Daoy (cell line): Measurements from ENCODE around the gene FRMD7. TPM values are rescaled to one million over a fixed set of nuclear protein-coding genes. Genes with fewer than 3 reads are reported as not detected.
"Not testable (repeated sequence)": the region's sequence is repeated elsewhere in the genome, so short reads cannot be mapped to it uniquely, and the experiment has no call there.

ENCODE experiments used
- DNase-seq: peaks from one replicate; pipeline ENCODE4 v3.0.0-alpha.2; 2015; ENCODE audit warnings: low read depth
- total RNA-seq: library from RNA; depleted of rRNA; stranded (reverse); fragments of >200 nt; shearing (Covaris generic); gene quantifications from 2 replicates; pipeline ENCODE4 v1.2.3, GENCODE V29; 2014; rRNA removed

The FRMD7 gene, protein sequence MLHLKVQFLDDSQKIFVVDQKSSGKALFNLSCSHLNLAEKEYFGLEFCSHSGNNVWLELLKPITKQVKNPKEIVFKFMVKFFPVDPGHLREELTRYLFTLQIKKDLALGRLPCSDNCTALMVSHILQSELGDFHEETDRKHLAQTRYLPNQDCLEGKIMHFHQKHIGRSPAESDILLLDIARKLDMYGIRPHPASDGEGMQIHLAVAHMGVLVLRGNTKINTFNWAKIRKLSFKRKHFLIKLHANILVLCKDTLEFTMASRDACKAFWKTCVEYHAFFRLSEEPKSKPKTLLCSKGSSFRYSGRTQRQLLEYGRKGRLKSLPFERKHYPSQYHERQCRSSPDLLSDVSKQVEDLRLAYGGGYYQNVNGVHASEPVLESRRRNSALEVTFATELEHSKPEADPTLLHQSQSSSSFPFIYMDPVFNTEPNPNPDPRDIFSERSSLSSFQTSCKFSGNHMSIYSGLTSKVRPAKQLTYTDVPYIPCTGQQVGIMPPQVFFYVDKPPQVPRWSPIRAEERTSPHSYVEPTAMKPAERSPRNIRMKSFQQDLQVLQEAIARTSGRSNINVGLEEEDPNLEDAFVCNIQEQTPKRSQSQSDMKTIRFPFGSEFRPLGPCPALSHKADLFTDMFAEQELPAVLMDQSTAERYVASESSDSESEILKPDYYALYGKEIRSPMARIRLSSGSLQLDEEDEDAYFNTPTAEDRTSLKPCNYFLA
- total RNA-seq, result not detected in 2 replicates

DNA sequence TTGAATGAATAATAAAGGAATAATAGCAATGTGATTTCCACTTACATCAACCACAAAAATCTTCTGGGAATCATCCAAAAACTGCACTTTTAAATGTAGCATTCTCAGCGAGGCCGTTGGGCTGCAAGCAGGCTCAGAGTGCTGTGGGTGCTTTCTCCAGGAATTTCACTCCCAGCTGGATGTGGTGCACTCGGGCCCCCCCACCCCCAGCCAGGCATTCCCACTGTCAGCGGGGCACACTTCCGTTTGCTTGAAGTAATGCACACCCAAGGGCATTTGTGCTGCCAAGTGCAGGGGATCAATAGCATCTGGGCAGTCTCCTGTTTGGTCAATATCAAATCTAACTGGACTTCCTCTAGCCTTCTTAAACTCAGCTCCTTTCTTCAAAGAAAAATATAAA is at the start of gene FRMD7:
Gene FRMD7, minus strand, starts transcription at position 278 of the 400 bp plus-strand sequence. Its CDS starts 176 bp downstream, at position 102.
- no peak for DNase-seq

GRCh38 chrX:132173647-132174046 is 45.8 kb upstream of the FRMD7 start:
- DNase-seq, result no peak

- no peak for DNase-seq
Measured at GRCh38 chrX:132171881-132172280, 44.1 kb upstream of the FRMD7 start.

DNA sequence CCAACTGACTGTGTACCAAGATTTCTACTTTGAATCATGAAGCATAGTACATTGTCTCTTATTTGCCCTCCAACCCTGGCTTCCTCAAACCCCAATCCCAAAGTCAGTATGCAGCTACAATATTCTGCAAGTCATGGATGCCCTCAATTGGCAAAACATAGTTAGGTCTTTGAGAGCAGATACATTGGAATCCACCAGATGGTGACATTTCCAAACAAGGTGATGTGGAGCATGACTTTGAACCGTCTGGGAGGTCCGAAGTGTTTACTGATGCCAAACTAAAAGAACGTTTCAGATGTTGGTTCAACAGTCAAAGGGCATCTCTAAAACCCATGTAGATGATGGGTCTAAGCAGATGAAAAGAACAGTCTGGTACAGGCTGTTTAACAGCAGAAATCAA is 43.7 kb upstream of the FRMD7 start:
- DNase-seq, result no peak

- DNase-seq, result no peak
Measured at GRCh38 chrX:132169554-132169953, 41.7 kb upstream of the FRMD7 start.

- DNase-seq, result no peak
Measured at GRCh38 chrX:132165651-132166050, 37.8 kb upstream of the FRMD7 start.

DNA sequence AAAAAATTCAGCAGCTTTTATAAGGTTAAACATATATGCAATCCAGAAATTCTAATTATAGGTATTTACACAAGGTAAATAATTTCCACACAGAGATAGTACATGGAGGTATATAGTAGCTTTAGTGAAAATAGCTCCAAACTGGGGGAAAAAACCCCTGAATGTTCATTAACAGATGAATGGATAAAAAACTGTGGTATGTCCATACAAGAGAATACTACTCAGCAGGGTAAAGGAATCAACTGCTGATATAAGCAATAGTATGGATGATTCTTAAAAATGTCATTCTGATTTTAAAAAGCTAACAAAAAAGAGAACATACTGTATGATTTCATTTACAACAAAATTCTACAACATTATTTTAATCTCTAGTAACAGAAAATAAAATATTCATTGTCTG is 37.2 kb upstream of the FRMD7 start:
- DNase-seq, result no peak

- DNase-seq, result not testable (repeated sequence)
Measured at GRCh38 chrX:132163094-132163493, 35.3 kb upstream of the FRMD7 start.

- DNase-seq, result no peak
Measured at GRCh38 chrX:132153166-132153565, 25.3 kb upstream of the FRMD7 start.

DNA sequence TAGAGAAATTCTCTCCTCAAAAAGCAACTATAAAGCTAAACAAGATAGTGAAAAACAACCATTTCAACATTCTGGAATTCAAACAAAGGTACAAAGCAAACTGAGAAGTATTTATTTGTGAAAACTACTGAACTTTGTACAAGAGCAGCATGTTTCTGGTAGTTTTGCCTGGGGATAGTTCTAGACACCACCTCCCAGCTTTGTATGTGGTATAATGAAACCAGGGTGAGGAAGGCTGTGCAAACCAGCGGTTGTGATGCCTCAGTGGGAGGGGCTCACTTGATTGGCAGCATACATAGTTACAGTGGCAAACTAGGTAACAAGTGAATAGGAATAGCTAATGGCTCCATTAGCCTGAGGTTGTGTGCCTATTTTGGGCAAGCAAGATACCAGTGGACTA is 18.6 kb upstream of the FRMD7 start:
- no peak for DNase-seq

DNA sequence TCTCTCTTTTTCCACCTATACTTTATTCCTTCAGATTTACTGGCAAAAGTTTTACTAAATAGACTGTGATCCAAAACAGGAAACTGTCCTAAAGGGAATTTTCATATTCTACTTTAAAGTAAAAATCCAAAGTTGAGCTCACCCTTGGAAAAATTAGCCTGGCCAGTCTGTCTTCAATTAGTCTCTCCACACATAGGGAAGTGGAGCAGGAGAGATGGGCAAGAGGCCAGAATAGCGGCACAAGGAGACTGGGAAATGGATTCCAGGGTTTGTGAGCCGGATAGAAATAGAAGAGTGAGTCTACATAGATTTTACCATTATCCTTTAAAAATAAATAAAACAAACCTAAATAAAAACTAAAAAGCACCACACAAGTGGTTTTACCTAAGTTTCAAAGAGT is 16.2 kb upstream of the FRMD7 start:
- no peak for DNase-seq

DNA sequence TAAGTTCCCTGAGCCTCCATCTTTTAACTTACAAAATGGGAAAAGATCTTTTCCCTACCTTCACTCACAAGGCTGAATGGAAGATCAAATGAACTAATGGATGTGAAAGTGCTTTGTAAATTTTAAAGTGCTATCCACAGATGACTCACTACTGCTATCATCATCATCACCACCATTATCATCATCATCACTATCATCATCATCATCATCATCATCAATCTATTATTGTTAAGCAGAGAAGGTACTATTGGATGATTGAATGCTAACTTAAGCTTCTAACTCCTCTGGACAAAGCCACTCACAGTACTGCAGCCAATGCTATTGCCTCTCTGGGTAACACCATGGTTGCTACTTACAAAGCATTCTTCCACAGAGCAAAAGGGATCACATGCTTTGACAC is 1.9 kb downstream of the FRMD7 start:
- DNase-seq, result no peak

DNA sequence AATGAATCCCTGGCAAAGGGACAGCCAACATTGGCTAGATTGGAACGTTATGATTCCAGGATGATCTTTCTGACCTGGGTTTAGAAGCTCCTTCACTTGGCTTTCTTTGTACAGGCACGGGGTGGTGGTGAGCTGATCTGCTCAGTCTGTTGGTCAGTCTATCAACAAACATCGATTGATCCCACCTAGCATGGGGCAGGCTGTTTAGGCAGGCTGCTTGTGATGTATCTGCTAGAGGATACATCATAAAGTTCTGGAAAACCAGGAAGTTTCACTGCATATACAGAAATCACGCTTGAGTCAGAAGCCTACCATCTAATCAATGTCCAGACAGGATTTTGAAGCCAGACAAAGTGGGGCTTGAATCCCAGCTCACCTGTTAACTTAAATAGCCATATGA is 6.9 kb downstream of the FRMD7 start:
- DNase-seq, result no peak

DNA sequence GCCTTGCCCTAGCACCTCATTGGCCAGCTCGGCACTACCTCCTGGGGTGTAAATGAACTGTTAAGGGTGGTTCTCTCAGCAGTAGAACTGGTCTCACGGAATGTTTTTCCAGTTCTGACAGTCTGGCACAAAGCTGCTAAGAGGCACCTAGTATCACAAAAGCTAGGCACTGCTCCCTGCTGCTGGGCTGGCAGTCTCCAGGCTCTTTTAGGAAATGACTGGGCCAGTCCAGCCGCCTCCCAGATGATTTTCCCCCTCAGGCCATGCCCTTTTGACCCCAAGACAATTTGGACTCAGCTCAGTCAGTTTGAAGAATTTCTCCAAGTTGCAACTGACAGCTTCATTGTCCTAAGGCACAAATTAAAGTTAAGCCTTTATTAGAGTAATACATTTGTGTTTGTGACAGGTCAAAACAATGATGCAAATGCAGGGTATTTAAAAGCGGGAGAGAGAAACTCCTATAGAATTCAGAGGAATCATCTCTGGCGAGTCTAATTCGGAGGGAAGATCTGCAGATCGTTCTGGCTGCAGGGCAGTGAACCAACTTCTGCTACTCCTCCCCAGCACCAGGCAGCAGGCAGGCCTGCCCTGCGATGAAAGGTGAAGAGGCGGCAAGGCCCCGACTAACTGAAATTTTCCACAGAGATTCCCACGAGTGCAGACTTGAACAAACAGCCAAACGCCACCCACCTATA is 7.9 kb downstream of the FRMD7 start:
- DNase-seq, result no peak

GRCh38 chrX:132119283-132119682 is 8.5 kb downstream of the FRMD7 start:
- DNase-seq, result no peak

GRCh38 chrX:132118358-132118757 is 9.5 kb downstream of the FRMD7 start:
- DNase-seq, result no peak

GRCh38 chrX:132115792-132116191 is 12.0 kb downstream of the FRMD7 start:
- DNase-seq, result no peak

DNA sequence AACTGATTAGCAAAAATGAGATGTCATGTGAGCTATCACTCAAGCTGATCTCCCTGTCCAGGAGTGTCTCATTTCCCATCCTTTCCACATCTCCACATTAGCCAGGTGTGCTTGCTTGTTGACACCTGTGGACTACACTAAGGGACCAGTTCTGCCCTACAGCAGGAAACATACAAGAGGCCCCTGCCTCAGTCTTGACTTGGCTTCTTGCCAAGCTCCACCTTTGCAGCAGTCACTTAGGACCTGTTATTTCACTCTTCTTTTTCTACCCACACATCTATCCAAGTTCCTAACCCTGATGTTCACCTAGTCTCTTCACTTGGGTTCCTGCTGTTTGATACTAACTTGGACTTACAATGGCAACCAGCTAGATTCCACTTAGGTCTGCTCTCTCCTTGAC is 13.2 kb downstream of the FRMD7 start:
- no peak for DNase-seq

DNA sequence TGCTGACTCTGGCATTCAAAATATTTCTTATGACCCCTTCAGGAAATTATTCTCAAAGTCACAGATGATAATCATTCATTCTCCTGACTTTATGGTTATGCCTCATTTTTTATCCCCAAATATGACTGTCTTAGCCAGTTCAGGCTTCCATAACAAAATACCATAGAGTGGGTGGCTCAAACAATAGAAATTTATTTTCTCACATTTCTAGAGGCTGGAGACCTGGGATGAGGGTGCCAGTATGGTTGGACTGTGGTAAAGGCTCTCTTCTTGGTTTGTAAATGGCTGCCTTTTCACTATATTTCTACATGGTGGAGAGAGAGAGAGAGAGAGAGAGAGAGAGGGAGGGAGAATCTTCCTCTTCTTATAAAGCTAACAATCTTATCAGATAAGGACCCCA is 20.5 kb downstream of the FRMD7 start:
- no peak for DNase-seq

DNA sequence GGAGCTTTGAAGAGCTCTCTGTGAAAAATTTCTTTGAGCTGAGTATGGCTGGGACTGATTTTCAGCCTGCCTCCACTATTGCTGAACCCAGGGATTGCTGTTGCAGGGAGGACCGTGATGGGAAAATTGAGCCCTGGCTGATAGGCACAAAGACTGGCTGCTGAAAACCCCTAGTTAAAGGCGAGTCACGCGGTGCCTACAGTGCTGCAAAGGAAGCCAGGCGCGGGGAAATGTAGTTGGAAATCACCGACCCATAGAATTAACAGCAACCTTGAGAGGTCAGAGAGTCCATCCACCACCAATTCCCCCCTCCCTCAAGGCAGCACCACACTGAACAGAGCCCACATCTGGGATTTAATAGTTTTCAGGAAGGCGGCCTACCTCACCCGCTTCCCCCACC is 26.0 kb downstream of the FRMD7 start:
- no peak for DNase-seq

DNA sequence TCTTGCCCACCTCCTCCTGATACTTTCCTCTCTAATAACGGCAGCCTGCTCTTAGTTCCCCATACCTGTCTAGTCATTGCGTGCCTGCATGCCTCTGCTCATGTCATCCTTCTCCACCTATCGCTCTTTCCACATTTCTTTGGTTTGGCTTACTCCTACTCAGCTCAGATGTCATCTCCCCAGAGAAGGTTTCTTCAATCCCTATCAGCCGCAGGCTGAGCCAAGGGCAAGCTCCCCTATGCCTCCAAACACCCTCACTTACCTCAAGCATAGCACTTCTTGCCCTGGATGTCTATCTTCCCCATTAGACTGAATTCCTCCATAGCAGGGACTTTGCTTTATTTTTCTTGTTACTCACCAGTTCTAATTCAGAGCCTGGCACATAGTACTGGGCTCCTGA is 26.6 kb downstream of the FRMD7 start:
- no peak for DNase-seq

GRCh38 chrX:132098704-132099103 is 29.1 kb downstream of the FRMD7 start:
- DNase-seq, result not testable (repeated sequence)

DNA sequence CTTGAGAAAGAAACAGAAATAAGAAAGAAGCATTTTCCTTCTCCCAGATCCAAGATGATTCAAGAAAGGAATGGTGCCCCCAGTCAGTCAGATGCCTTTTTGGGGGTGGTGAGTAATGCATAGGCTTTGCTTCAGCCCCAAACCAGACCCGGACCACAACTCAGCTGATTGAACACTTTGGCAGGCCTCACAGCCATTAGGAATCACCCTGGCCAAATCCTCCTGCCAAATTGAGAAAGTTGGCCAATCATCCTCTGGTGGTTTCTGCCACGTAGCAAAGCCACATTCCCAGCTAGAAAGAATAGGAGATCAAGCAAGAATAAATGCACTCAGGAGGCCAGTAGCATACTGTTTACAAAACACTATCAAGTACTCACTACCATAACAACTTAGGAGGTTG is 33.7 kb downstream of the FRMD7 start:
- DNase-seq, result no peak
